Spleen (tissue), 11 donors: ENCODE data around the gene FIBP. TPM values are rescaled to one million over a fixed set of nuclear protein-coding genes. Genes with fewer than 3 reads are reported as not detected.

Source experiments
- DNase-seq: peaks from one replicate; pipeline ENCODE4 v3.0.0-alpha.2; 2020
- H3K27ac ChIP-seq, 8 donors: fragments of 200-600 bp; sonication (generic) in 7 of 8; 1 replicate in 4 of 8; 2 replicates in 4 of 8; pipeline versions ENCODE4 v1.5.0 to v1.8.0; 2016 to 2021; ENCODE audit warnings: inconsistent platforms in 4 of 8, mild to moderate bottlenecking in 4 of 8, moderate library complexity in 1 of 8
- H3K27me3 ChIP-seq, 7 donors: fragments of 200-600 bp; sonication (generic) in 6 of 7; replicated peaks in 1 of 7; 1 replicate in 4 of 7; 2 replicates in 3 of 7; pipeline versions ENCODE4 v1.5.0 to v1.8.0; 2016 to 2021; ENCODE audit warnings: inconsistent platforms in 3 of 7, mild to moderate bottlenecking in 1 of 7
- H3K36me3 ChIP-seq, 6 donors: fragments of 200-600 bp; sonication (generic) in 5 of 6; 1 replicate in 4 of 6; 2 replicates in 2 of 6; pipeline versions ENCODE4 v1.5.0 to v1.8.0; 2016 to 2021; ENCODE audit warnings: inconsistent platforms in 2 of 6
- H3K4me1 ChIP-seq, 6 donors: fragments of 200-600 bp; sonication (generic) in 5 of 6; 1 replicate in 3 of 6; 2 replicates in 3 of 6; pipeline versions ENCODE4 v1.5.0 to v1.8.0; 2016 to 2021; ENCODE audit warnings: inconsistent platforms in 3 of 6
- H3K4me3 ChIP-seq, 8 donors: fragments of 200-600 bp; sonication (generic) in 7 of 8; 1 replicate in 4 of 8; 2 replicates in 4 of 8; pipeline versions ENCODE4 v1.5.0 to v1.8.0; 2016 to 2021; ENCODE audit warnings: inconsistent platforms in 4 of 8, mild to moderate bottlenecking in 4 of 8, moderate library complexity in 2 of 8
- H3K9me3 ChIP-seq, 8 donors: fragments of 200-600 bp; sonication (generic) in 7 of 8; 1 replicate in 4 of 8; 2 replicates in 4 of 8; pipeline versions ENCODE4 v1.5.0 to v1.8.0; 2016 to 2021; ENCODE audit warnings: inconsistent platforms in 4 of 8
- CTCF ChIP-seq, 11 experiments: fragments of 200-600 bp in 7 of 11; fragments of 450-650 bp in 4 of 11; sonication (generic) in 4 of 11; IDR thresholded peaks in 8 of 11; conservative IDR thresholded peaks in 3 of 11; 1 replicate in 7 of 11; 2 replicates in 4 of 11; pipeline versions ENCODE4 v1.4.0 to v1.8.0; 2016 to 2021; ENCODE audit warnings: antibody characterized with exemption in 11 of 11, inconsistent platforms in 4 of 11, mild to moderate bottlenecking in 1 of 11
- POLR2A ChIP-seq, 3 donors: fragments of 450-650 bp; IDR thresholded peaks; one replicate each; pipeline ENCODE4 v1.5.1; 2017; ENCODE audit warnings: antibody characterized with exemption in 3 of 3, mild to moderate bottlenecking in 1 of 3
- POLR2AphosphoS5 ChIP-seq, 3 donors: sonication (generic); formaldehyde crosslinking; IDR thresholded peaks; one replicate each; pipeline ENCODE4 v1.5.1; 2017; ENCODE audit warnings: antibody characterized with exemption in 3 of 3
- WGBS, 5 donors: extraction: QIAGEN DNeasy Blood & Tissue Kit in 3 of 5; methylation state at CpG; one replicate each; pipeline versions ENCODE4 v1.1.5 to v1.1.7; 2013 to 2018; 5-methylcytosine and 5-hydroxymethylcytosine counted together
- intact Hi-C: fragments of 100-400 bp; cut with DNase I; formaldehyde crosslinking; loops from one replicate; pipeline ENCODE4 v1.15.0; 2023; ENCODE audit warnings: low total_unique reads
- polyA plus RNA-seq, 3 donors: library from polyadenylated mRNA; stranded (reverse); fragments of 200-250 nt; gene quantifications; one replicate each; pipeline ENCODE4 v1.2.1, GENCODE V29; 2013
- total RNA-seq, 7 donors: library from RNA; depleted of rRNA in 3 of 7; stranded (reverse); fragments of >200 nt in 3 of 7; fragmentation: NEBNext Ultra II Directional in 4 of 7; extraction: Animal tissue kit (Norgen Biotek cat#: 25700) in 4 of 7; gene quantifications; one replicate each; pipeline versions ENCODE4 v1.1.0 to v1.2.1, GENCODE V29; 2016 to 2021
- donor health status: healthy with polysubstance abuse.
- donor health status: DM: no; HTN: no; CAD: no; lungs with moderate emphysema.
- donor health status: DM: no; HTN: no; CAD: no.
- donor health status: Bipolar disorder and iron deficiency.
- donor health status: healthy.
- donor health status: DM: no; HTN: no; CAD: no.
- donor health status: DM: yes; HTN: yes; CAD: no.

FIBP gene
- total and polyA plus RNA-seq, 10 donors: 52.3 to 79.0 (median 64.6) TPM

- TF ChIP-seq POLR2AphosphoS5 (IDR thresholded peaks at IDR 0.05) (no peak), CTCF (IDR thresholded peaks at IDR 0.05 in 8 of 11, conservative IDR thresholded peaks at IDR 0.05 in 3 of 11) (no peak), POLR2A (IDR thresholded peaks at IDR 0.05) (no peak)
- no peak for DNase-seq
- Histone ChIP-seq H3K4me3 (peak overlapping the region; percentile 63 to 93 (median 88)), H3K4me1 (peaks cover 41 to 87% (median 60%) of the 10 kb centered on the region in 6 donors), H3K9me3 (no peaks in the 10 kb centered on the region), H3K27ac (peak overlapping the region; percentile 92 to 99 (median 96)), H3K36me3 (peaks cover 0 to 47% (median 33%) of the 10 kb centered on the region in 6 donors), H3K27me3 (no peaks in the 10 kb centered on the region)
- WGBS, 5 donors: 3 to 7% (median 5%) methylated on average over 21 to 23 of the region's 23 CpGs
- intact Hi-C loops: loop anchor here (5.0 kb wide), 1 partner anchor 100 kb away; no protein-coding TSS in a partner anchor
Observed at GRCh38 chr11:65887723-65888162, 528 bp downstream of the FIBP start.

- H3K9me3 ChIP-seq: no peaks in the 10 kb centered on the region
- TF ChIP-seq POLR2AphosphoS5 (IDR thresholded peaks at IDR 0.05) (no peak), POLR2A (IDR thresholded peaks at IDR 0.05) (no peak), CTCF (IDR thresholded peaks at IDR 0.05 in 8 of 11, conservative IDR thresholded peaks at IDR 0.05 in 3 of 11) (no peak)
- intact Hi-C loops: loop anchor here (5.0 kb wide), 1 partner anchor 100 kb away; no protein-coding TSS in a partner anchor
- H3K4me1 ChIP-seq: peaks cover 34 to 83% (median 53%) of the 10 kb centered on the region in 6 donors
- H3K36me3 ChIP-seq: peaks cover 0 to 53% (median 38%) of the 10 kb centered on the region in 6 donors
- no peaks in the 10 kb centered on the region for H3K27me3 ChIP-seq
- peak overlapping the region in 7 of 8 donors; percentile 63 to 93 (median 90) for H3K4me3 ChIP-seq
- H3K27ac ChIP-seq: peak overlapping the region in 7 of 8 donors; percentile 92 to 99 (median 96)
- 82 to 92% (median 89%) methylated on average over 14 of the region's 14 CpGs for WGBS, 5 donors
- peak; percentile 73 for DNase-seq
Observed at GRCh38 chr11:65886826-65887722, 1.2 kb downstream of the FIBP start.

- 79 to 93% (median 87%) methylated on average over 12 of the region's 12 CpGs for WGBS, 5 donors
- no peaks in the 10 kb centered on the region for H3K27me3 ChIP-seq
- H3K36me3 ChIP-seq: peaks cover 0 to 63% (median 38%) of the 10 kb centered on the region in 6 donors
- DNase-seq: peak; percentile 57
- TF ChIP-seq POLR2AphosphoS5 (IDR thresholded peaks at IDR 0.05) (no peak), POLR2A (IDR thresholded peaks at IDR 0.05) (no peak), CTCF (IDR thresholded peaks at IDR 0.05 in 8 of 11, conservative IDR thresholded peaks at IDR 0.05 in 3 of 11) (no peak)
- H3K9me3 ChIP-seq: no peaks in the 10 kb centered on the region
- peaks cover 27 to 83% (median 50%) of the 10 kb centered on the region in 6 donors for H3K4me1 ChIP-seq
- intact Hi-C loops: loop anchor here (5.0 kb wide), 1 partner anchor 101 kb away; no protein-coding TSS in a partner anchor
- peak overlapping the region in 1 of 8 donors; percentile 57 for H3K27ac ChIP-seq
- H3K4me3 ChIP-seq: no peak overlapping the region
Observed at GRCh38 chr11:65885808-65886536, 2.3 kb downstream of the FIBP start.
